ENCODE results near the gene EHMT1.

DNA sequence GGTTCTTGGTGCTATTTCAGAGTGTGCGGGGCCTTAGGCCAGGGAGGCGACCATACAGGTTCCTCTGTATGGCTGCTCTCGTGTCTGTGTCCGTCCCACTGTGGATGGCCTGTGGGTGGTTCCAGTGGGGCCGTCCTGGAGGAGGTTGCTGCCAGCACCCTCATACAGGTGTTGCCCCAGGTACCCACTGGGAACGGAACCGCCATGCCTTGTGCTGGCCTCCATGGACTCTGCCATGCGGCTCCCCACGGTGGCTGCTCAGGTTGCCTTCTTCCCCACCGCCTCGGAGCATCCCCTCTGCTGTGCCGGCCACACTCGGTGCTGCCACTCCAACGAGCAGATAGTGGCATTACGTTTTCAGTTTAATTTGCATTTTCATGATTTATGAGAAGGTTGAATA is 129.5 kb downstream of the EHMT1 start:
- TF ChIP-seq, protein P1, sequence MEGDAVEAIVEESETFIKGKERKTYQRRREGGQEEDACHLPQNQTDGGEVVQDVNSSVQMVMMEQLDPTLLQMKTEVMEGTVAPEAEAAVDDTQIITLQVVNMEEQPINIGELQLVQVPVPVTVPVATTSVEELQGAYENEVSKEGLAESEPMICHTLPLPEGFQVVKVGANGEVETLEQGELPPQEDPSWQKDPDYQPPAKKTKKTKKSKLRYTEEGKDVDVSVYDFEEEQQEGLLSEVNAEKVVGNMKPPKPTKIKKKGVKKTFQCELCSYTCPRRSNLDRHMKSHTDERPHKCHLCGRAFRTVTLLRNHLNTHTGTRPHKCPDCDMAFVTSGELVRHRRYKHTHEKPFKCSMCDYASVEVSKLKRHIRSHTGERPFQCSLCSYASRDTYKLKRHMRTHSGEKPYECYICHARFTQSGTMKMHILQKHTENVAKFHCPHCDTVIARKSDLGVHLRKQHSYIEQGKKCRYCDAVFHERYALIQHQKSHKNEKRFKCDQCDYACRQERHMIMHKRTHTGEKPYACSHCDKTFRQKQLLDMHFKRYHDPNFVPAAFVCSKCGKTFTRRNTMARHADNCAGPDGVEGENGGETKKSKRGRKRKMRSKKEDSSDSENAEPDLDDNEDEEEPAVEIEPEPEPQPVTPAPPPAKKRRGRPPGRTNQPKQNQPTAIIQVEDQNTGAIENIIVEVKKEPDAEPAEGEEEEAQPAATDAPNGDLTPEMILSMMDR (conservative IDR thresholded peaks at IDR 0.05; ENCODE audit: low read length), result no peak
- no peak for TF ChIP-seq EZH2phosphoT487 (IDR thresholded peaks at IDR 0.05; ENCODE audit: borderline replicate concordance)

Measured in Loucy (cell line).